HEK293 (cell line): Measurements from ENCODE around the gene THAP11.
A peak's percentile ranks its signal among the peaks of the same experiment; 100 is the strongest.

ENCODE experiments used
- HOXC10 ChIP-seq: sonication (generic); formaldehyde crosslinking; IDR thresholded peaks from 2 replicates; pipeline ENCODE4 v1.8.1; 2023; ENCODE audit warnings: mild to moderate bottlenecking, missing genetic modification reagents
- HOXD13 ChIP-seq: sonication (generic); formaldehyde crosslinking; IDR thresholded peaks from 2 replicates; pipeline ENCODE4 v1.8.0; 2022; ENCODE audit warnings: missing genetic modification reagents, borderline replicate concordance
- KLF7 ChIP-seq: fragments of 450-650 bp; formaldehyde crosslinking; IDR thresholded peaks from 2 replicates; pipeline ENCODE4 v1.5.1; 2016; ENCODE audit warnings: missing biosample characterization, missing genetic modification characterization, borderline replicate concordance
- ZFP37 ChIP-seq: fragments of 450-650 bp; formaldehyde crosslinking; IDR thresholded peaks from 2 replicates; pipeline ENCODE4 v1.5.1; 2016; ENCODE audit warnings: missing biosample characterization, missing genetic modification characterization
- ZNF10 ChIP-seq: fragments of 450-650 bp; formaldehyde crosslinking; IDR thresholded peaks from 2 replicates; pipeline ENCODE4 v1.5.1; 2017; ENCODE audit warnings: missing biosample characterization, missing genetic modification characterization
- ZNF133 ChIP-seq: fragments of 450-650 bp; formaldehyde crosslinking; IDR thresholded peaks from 2 replicates; pipeline ENCODE4 v1.5.1; 2016; ENCODE audit warnings: missing biosample characterization, missing genetic modification characterization
- ZNF138 ChIP-seq: fragments of 450-650 bp; formaldehyde crosslinking; IDR thresholded peaks from 2 replicates; pipeline ENCODE4 v1.5.1; 2016; ENCODE audit warnings: missing biosample characterization, missing genetic modification characterization, borderline replicate concordance
- ZNF19 ChIP-seq: fragments of 450-650 bp; formaldehyde crosslinking; IDR thresholded peaks from 2 replicates; pipeline ENCODE4; 2016; ENCODE audit warnings: missing biosample characterization, missing genetic modification characterization, low read depth
- ZNF214 ChIP-seq: fragments of 450-650 bp; formaldehyde crosslinking; IDR thresholded peaks from 2 replicates; pipeline ENCODE4 v1.5.1; 2017; ENCODE audit warnings: missing biosample characterization, mild to moderate bottlenecking, missing genetic modification characterization, borderline replicate concordance
- ZNF239 ChIP-seq: fragments of 450-650 bp; formaldehyde crosslinking; IDR thresholded peaks from 2 replicates; pipeline ENCODE4 v1.5.1; 2016; ENCODE audit warnings: missing biosample characterization, missing genetic modification characterization
- ZNF302 ChIP-seq: fragments of 450-650 bp; formaldehyde crosslinking; IDR thresholded peaks from 2 replicates; pipeline ENCODE4 v1.5.1; 2016; ENCODE audit warnings: missing biosample characterization, missing genetic modification characterization, low read depth
- ZNF37A ChIP-seq: fragments of 450-650 bp; IDR thresholded peaks from 2 replicates; pipeline ENCODE4 v1.5.1; 2018; ENCODE audit warnings: missing biosample characterization, missing genetic modification characterization
- ZNF404 ChIP-seq: fragments of 450-650 bp; formaldehyde crosslinking; IDR thresholded peaks from 2 replicates; pipeline ENCODE4 v1.5.1; 2017; ENCODE audit warnings: missing biosample characterization, missing genetic modification characterization
- ZNF423 ChIP-seq: fragments of 450-650 bp; formaldehyde crosslinking; IDR thresholded peaks from 2 replicates; pipeline ENCODE4 v1.5.1; 2016; ENCODE audit warnings: missing biosample characterization, missing genetic modification characterization
- ZNF426 ChIP-seq: fragments of 450-650 bp; formaldehyde crosslinking; IDR thresholded peaks from 2 replicates; pipeline ENCODE4 v1.5.1; 2017; ENCODE audit warnings: missing biosample characterization, missing genetic modification characterization, mild to moderate bottlenecking, inconsistent platforms, moderate library complexity
- ZNF433 ChIP-seq: fragments of 450-650 bp; formaldehyde crosslinking; IDR thresholded peaks from 2 replicates; pipeline ENCODE4 v1.5.1; 2016; ENCODE audit warnings: missing biosample characterization, missing genetic modification characterization, low read depth
- ZNF48 ChIP-seq: fragments of 450-650 bp; formaldehyde crosslinking; IDR thresholded peaks from 2 replicates; pipeline ENCODE4 v1.5.1; 2016; ENCODE audit warnings: missing biosample characterization, missing genetic modification characterization
- ZNF529 ChIP-seq: fragments of 450-650 bp; formaldehyde crosslinking; IDR thresholded peaks from 2 replicates; pipeline ENCODE4 v1.5.1; 2017; ENCODE audit warnings: missing genetic modification characterization, missing biosample characterization; ENCODE audit not compliant: insufficient replicate concordance
- ZNF600 ChIP-seq: fragments of 450-650 bp; formaldehyde crosslinking; IDR thresholded peaks from 2 replicates; pipeline ENCODE4 v1.5.1; 2016; ENCODE audit warnings: missing biosample characterization, missing genetic modification characterization
- ZNF610 ChIP-seq: fragments of 450-650 bp; formaldehyde crosslinking; IDR thresholded peaks from 2 replicates; pipeline ENCODE4 v1.5.1; 2016; ENCODE audit warnings: missing biosample characterization, missing genetic modification characterization, borderline replicate concordance
- ZNF654 ChIP-seq: fragments of 450-650 bp; formaldehyde crosslinking; IDR thresholded peaks from 2 replicates; pipeline ENCODE4 v1.5.1; 2016; ENCODE audit warnings: low read depth, missing biosample characterization, missing genetic modification characterization
- ZNF658 ChIP-seq: fragments of 450-650 bp; formaldehyde crosslinking; IDR thresholded peaks from 2 replicates; pipeline ENCODE4; 2016; ENCODE audit warnings: missing biosample characterization, missing genetic modification characterization
- ZNF707 ChIP-seq: fragments of 450-650 bp; formaldehyde crosslinking; IDR thresholded peaks from 2 replicates; pipeline ENCODE4 v1.5.1; 2016; ENCODE audit warnings: missing biosample characterization, missing genetic modification characterization
- ZNF791 ChIP-seq: fragments of 450-650 bp; formaldehyde crosslinking; IDR thresholded peaks from 2 replicates; pipeline ENCODE4 v1.5.1; 2016; ENCODE audit warnings: missing biosample characterization, missing genetic modification characterization
- ZSCAN16 ChIP-seq: fragments of 450-650 bp; formaldehyde crosslinking; IDR thresholded peaks from 2 replicates; pipeline ENCODE4 v1.5.1; 2016; ENCODE audit warnings: missing biosample characterization, missing genetic modification characterization
- ZSCAN30 ChIP-seq: fragments of 450-650 bp; IDR thresholded peaks from 2 replicates; pipeline ENCODE4 v1.5.1; 2018; ENCODE audit warnings: missing biosample characterization, mild to moderate bottlenecking, missing genetic modification characterization, moderate library complexity
- TF ChIP-seq, protein P1 (sequence below): fragments of 450-650 bp; formaldehyde crosslinking; IDR thresholded peaks from 2 replicates; pipeline ENCODE4 v1.5.1; 2016; ENCODE audit warnings: missing biosample characterization, missing genetic modification characterization
- TF ChIP-seq, protein P2 (sequence below): fragments of 450-650 bp; formaldehyde crosslinking; IDR thresholded peaks from 2 replicates; pipeline ENCODE4; 2016; ENCODE audit warnings: missing biosample characterization, missing genetic modification characterization
- TF ChIP-seq, protein P3 (sequence below): fragments of 450-650 bp; formaldehyde crosslinking; IDR thresholded peaks from 2 replicates; pipeline ENCODE4 v1.5.1; 2017; ENCODE audit warnings: missing biosample characterization, missing genetic modification characterization
- TF ChIP-seq, protein P4 (sequence below): fragments of 450-650 bp; formaldehyde crosslinking; IDR thresholded peaks from 2 replicates; pipeline ENCODE4 v1.5.1; 2016; ENCODE audit warnings: missing biosample characterization, missing genetic modification characterization
- TF ChIP-seq, protein P5 (sequence below): fragments of 450-650 bp; formaldehyde crosslinking; IDR thresholded peaks from 2 replicates; pipeline ENCODE4 v1.5.1; 2017; ENCODE audit warnings: missing biosample characterization, missing genetic modification characterization
- TF ChIP-seq, protein P6 (sequence below): fragments of 450-650 bp; formaldehyde crosslinking; IDR thresholded peaks from 2 replicates; pipeline ENCODE4 v1.5.1; 2016; ENCODE audit warnings: missing biosample characterization, missing genetic modification characterization

The THAP11 gene

DNA sequence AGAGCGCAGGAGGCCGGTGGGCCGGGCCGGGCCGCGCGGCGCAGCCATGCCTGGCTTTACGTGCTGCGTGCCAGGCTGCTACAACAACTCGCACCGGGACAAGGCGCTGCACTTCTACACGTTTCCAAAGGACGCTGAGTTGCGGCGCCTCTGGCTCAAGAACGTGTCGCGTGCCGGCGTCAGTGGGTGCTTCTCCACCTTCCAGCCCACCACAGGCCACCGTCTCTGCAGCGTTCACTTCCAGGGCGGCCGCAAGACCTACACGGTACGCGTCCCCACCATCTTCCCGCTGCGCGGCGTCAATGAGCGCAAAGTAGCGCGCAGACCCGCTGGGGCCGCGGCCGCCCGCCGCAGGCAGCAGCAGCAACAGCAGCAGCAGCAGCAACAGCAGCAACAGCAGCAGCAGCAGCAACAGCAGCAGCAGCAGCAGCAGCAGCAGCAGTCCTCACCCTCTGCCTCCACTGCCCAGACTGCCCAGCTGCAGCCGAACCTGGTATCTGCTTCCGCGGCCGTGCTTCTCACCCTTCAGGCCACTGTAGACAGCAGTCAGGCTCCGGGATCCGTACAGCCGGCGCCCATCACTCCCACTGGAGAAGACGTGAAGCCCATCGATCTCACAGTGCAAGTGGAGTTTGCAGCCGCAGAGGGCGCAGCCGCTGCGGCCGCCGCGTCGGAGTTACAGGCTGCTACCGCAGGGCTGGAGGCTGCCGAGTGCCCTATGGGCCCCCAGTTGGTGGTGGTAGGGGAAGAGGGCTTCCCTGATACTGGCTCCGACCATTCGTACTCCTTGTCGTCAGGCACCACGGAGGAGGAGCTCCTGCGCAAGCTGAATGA is 606 bp downstream of the THAP11 start (continued):
- TF ChIP-seq HOXC10 (CRISPR knock-in tag) (no peak), ZNF138 (no peak), ZSCAN16 (no peak), ZNF423 (tag by site-specific recombination) (no peak), ZSCAN30 (tag by site-specific recombination) (no peak), ZNF600 (tag by site-specific recombination) (peak; percentile 53; the same call in 1 of the 2 replicates), ZNF610 (no peak), KLF7 (tag by site-specific recombination) (no peak), ZNF10 (0 out of 2 replicates have a peak, but pooled peaks have one; percentile 9), ZNF19 (no peak), ZNF658 (tag by site-specific recombination) (no peak), ZNF133 (tag by site-specific recombination) (no peak), ZNF707 (tag by site-specific recombination) (no peak), ZNF302 (tag by site-specific recombination) (no peak), ZNF426 (tag by site-specific recombination) (no peak), ZNF404 (tag by site-specific recombination) (no peak), ZNF48 (no peak), ZNF214 (tag by site-specific recombination) (no peak), ZFP37 (tag by site-specific recombination) (no peak), ZNF37A (no peak), ZNF433 (no peak), ZNF529 (tag by site-specific recombination) (no peak), ZNF791 (tag by site-specific recombination) (no peak), ZNF239 (tag by site-specific recombination) (no peak), HOXD13 (CRISPR knock-in tag) (no peak), ZNF654 (no peak)
- TF ChIP-seq, protein P1, sequence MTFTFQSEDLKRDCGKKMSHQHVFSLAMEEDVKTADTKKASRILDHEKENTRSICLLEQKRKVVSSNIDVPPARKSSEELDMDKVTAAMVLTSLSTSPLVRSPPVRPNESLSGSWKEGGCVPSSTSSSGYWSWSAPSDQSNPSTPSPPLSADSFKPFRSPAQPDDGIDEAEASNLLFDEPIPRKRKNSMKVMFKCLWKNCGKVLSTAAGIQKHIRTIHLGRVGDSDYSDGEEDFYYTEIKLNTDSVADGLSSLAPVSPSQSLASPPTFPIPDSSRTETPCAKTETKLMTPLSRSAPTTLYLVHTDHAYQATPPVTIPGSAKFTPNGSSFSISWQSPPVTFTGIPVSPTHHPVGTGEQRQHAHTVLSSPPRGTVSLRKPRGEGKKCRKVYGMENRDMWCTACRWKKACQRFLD: no peak
- TF ChIP-seq, protein P2, sequence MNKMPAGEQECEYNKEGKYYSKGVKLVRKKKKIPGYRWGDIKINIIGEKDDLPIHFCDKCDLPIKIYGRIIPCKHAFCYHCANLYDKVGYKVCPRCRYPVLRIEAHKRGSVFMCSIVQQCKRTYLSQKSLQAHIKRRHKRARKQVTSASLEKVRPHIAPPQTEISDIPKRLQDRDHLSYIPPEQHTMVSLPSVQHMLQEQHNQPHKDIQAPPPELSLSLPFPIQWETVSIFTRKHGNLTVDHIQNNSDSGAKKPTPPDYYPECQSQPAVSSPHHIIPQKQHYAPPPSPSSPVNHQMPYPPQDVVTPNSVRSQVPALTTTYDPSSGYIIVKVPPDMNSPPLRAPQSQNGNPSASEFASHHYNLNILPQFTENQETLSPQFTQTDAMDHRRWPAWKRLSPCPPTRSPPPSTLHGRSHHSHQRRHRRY (tag by site-specific recombination): no peak
- TF ChIP-seq, protein P3, sequence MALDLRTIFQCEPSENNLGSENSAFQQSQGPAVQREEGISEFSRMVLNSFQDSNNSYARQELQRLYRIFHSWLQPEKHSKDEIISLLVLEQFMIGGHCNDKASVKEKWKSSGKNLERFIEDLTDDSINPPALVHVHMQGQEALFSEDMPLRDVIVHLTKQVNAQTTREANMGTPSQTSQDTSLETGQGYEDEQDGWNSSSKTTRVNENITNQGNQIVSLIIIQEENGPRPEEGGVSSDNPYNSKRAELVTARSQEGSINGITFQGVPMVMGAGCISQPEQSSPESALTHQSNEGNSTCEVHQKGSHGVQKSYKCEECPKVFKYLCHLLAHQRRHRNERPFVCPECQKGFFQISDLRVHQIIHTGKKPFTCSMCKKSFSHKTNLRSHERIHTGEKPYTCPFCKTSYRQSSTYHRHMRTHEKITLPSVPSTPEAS (tag by site-specific recombination): no peak
- TF ChIP-seq, protein P4, sequence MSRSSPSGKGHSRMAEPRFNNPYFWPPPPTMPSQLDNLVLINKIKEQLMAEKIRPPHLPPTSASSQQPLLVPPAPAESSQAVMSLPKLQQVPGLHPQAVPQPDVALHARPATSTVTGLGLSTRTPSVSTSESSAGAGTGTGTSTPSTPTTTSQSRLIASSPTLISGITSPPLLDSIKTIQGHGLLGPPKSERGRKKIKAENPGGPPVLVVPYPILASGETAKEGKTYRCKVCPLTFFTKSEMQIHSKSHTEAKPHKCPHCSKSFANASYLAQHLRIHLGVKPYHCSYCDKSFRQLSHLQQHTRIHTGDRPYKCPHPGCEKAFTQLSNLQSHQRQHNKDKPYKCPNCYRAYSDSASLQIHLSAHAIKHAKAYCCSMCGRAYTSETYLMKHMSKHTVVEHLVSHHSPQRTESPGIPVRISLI (tag by site-specific recombination): no peak
- TF ChIP-seq, protein P5, sequence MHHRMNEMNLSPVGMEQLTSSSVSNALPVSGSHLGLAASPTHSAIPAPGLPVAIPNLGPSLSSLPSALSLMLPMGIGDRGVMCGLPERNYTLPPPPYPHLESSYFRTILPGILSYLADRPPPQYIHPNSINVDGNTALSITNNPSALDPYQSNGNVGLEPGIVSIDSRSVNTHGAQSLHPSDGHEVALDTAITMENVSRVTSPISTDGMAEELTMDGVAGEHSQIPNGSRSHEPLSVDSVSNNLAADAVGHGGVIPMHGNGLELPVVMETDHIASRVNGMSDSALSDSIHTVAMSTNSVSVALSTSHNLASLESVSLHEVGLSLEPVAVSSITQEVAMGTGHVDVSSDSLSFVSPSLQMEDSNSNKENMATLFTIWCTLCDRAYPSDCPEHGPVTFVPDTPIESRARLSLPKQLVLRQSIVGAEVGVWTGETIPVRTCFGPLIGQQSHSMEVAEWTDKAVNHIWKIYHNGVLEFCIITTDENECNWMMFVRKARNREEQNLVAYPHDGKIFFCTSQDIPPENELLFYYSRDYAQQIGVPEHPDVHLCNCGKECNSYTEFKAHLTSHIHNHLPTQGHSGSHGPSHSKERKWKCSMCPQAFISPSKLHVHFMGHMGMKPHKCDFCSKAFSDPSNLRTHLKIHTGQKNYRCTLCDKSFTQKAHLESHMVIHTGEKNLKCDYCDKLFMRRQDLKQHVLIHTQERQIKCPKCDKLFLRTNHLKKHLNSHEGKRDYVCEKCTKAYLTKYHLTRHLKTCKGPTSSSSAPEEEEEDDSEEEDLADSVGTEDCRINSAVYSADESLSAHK (tag by site-specific recombination): no peak; the same call in none of the 2 replicates
- TF ChIP-seq, protein P6, sequence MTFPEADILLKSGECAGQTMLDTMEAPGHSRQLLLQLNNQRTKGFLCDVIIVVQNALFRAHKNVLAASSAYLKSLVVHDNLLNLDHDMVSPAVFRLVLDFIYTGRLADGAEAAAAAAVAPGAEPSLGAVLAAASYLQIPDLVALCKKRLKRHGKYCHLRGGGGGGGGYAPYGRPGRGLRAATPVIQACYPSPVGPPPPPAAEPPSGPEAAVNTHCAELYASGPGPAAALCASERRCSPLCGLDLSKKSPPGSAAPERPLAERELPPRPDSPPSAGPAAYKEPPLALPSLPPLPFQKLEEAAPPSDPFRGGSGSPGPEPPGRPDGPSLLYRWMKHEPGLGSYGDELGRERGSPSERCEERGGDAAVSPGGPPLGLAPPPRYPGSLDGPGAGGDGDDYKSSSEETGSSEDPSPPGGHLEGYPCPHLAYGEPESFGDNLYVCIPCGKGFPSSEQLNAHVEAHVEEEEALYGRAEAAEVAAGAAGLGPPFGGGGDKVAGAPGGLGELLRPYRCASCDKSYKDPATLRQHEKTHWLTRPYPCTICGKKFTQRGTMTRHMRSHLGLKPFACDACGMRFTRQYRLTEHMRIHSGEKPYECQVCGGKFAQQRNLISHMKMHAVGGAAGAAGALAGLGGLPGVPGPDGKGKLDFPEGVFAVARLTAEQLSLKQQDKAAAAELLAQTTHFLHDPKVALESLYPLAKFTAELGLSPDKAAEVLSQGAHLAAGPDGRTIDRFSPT: no peak
